ENCODE data around the gene UGP2. TPM values are rescaled to one million over a fixed set of nuclear protein-coding genes. Genes with fewer than 3 reads are reported as not detected.

UGP2 gene
- total RNA-seq, 1 donor from 2014 or later: 145 TPM

Other genes with a start within 250 kb of the UGP2 start
- 27.0 TPM for gene VPS54, start 177.5 kb downstream of the UGP2 start, total RNA-seq